Left renal pelvis (tissue), 4 donors: ENCODE data around the gene RHOJ. TPM values are rescaled to one million over a fixed set of nuclear protein-coding genes. Genes with fewer than 3 reads are reported as not detected.
A peak's percentile ranks its signal among the peaks of the same experiment; 100 is the strongest.
"Not testable (repeated sequence)": the region's sequence is repeated elsewhere in the genome, so short reads cannot be mapped to it uniquely, and the experiment has no call there.

Experiments used
- DNase-seq, 4 donors: peaks; one replicate each; pipeline ENCODE4 v3.0.0-alpha.2; 2013; ENCODE audit warnings: low read depth in 4 of 4, low spot score in 3 of 4
- polyA plus RNA-seq, 4 donors: library from polyadenylated mRNA; unstranded; fragments of 120-200 nt; gene quantifications; one replicate each; pipeline ENCODE4 v1.2.1, GENCODE V29; 2013; ENCODE audit not compliant: insufficient read length in 4 of 4

RHOJ gene
- polyA plus RNA-seq = 10 to 100 TPM; 19.5 to 25.0 (median 20.5) TPM

DNA sequence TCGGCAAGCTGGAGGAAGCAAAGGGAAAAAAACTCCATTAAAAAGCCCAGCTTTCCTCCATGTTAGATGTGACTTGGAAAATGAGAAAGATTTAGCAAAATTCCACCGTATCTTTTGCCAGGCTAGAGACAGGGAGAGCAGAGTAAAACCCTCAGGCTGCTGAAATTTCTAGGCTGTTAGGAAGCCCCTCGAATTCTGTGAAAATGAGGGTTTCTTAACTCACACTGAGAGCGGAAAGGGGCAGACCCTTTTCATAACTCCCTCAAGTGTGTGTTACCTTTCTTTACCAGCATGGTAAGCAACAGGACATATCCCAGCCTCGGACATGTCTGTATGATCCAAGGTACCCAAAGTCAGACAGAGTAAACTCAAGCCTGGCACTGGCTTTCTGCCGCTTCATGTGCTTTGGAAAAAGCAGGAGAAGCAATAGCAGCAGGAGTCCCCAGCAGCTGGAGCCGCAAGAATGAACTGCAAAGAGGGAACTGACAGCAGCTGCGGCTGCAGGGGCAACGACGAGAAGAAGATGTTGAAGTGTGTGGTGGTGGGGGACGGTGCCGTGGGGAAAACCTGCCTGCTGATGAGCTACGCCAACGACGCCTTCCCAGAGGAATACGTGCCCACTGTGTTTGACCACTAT is at the start of gene RHOJ:
Gene RHOJ, plus strand, starts transcription at position 37 of the 637 bp plus-strand sequence. Its CDS starts 427 bp downstream, at position 464.
- peak in 1 of 4 donors; percentile 26 for DNase-seq

GRCh38 chr14:63155511-63156185 is 48.6 kb upstream of the RHOJ start:
- DNase-seq = no peak

- no peak for DNase-seq
These were observed 47.0 kb upstream of the RHOJ start for GRCh38 chr14:63157195-63157594.

DNA sequence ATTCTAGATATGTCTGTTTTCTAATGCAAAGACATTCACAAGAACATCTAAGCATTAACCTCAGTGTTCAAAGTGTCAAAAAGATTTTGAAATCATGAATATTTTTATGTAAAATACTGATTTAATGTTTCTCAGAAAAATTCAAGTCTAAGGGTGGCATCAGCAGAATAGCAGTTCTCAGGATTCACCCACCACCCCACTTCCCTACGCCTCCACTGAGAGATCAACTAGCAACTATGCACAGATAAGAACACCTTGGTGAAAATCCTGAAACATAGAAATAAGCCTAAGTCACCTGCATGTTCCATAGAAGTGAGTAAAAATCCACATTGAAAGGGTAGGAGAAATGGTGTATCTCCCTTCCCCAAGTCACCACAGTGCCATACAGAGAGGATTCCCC is 40.9 kb upstream of the RHOJ start:
- no peak for DNase-seq

GRCh38 chr14:63164108-63164683 is 40.0 kb upstream of the RHOJ start:
- no peak for DNase-seq

DNA sequence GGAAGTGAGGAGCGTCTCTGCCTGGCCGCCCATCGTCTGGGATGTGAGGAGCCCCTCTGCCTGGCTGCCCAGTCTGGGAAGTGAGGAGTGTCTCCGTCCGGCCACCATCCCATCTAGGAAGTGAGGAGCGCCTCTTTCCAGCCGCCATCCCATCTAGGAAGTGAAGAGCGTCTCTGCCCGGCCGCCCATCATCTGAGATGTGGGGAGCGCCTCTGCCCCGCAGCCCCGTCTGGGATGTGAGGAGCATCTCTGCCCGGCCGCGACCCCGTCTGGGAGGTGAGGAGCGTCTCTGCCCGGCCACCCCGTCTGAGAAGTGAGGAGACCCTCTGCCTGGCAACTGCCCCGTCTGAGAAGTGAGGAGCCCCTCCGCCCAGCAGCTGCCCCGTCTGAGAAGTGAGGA is 39.0 kb upstream of the RHOJ start:
- DNase-seq = not testable (repeated sequence)

- DNase-seq = no peak
These were observed 37.2 kb upstream of the RHOJ start for GRCh38 chr14:63167044-63167443.

- DNase-seq = peak in 2 of 4 donors; percentile 12
These were observed 29.5 kb upstream of the RHOJ start for GRCh38 chr14:63174760-63175191.

- no peak for DNase-seq
These were observed 28.7 kb upstream of the RHOJ start for GRCh38 chr14:63175531-63175930.

GRCh38 chr14:63178912-63179311 is 25.3 kb upstream of the RHOJ start:
- DNase-seq = no peak

GRCh38 chr14:63179383-63179782 is 24.9 kb upstream of the RHOJ start:
- no peak for DNase-seq

- DNase-seq = no peak
These were observed 24.2 kb upstream of the RHOJ start for GRCh38 chr14:63180011-63180410.

- DNase-seq = no peak
These were observed 21.3 kb upstream of the RHOJ start for GRCh38 chr14:63182968-63183367.

DNA sequence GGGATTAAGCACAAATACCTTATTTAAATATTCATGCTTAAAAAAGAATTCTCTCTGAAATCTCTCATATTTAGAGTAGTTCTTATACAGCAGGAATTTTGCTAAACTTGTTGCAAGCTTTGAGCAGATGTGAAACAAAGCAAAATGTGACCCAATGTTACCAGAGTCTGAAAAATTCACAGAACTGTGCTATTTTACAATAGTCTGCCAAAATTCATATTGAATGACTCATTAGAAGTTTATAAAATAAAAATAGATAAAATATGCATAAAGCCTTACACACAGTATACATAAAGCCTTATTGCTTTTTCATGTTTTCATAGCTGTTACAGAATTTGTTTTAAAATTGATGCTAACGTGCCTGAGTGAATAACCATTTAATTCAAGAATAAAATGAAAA is 17.8 kb upstream of the RHOJ start:
- no peak for DNase-seq

- no peak for DNase-seq
These were observed 13.0 kb upstream of the RHOJ start for GRCh38 chr14:63191211-63191610.

DNA sequence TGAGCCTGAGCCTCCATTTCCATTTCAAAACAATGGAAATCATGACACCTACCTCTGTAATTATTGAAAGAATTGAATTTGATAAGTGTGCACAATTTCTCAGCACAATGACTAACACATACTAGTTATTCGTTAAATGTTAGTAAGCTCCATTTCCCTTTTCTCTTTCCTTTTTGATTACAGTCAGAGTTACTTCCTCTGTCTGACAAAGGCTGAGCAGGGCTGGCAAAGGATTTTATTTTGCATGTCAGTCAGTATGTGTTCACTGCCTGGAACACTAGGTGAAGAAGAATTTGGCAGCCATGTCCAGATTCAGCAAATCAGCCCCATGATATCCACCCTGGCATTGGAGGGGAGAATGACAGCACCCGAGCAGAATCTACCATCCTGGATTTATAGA is 12.2 kb upstream of the RHOJ start:
- DNase-seq = no peak

DNA sequence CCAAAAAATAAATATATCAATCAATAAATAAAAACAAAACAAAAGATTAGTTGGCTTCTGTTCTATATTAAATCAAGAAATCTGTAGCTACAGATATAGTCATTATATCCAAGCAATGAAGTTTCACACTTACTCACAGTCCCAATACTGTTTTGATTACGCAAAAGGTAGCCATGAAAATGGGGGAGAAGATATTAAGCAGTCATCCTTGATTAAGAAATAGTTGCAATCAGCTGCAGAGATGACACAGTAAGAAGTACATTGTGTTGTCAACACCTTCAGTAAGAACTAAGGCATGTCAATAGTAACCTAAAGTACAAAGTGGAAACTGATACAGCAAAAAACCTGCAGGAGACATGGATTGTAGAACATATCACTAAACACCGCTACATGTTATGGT is 11.0 kb upstream of the RHOJ start:
- DNase-seq = no peak

DNA sequence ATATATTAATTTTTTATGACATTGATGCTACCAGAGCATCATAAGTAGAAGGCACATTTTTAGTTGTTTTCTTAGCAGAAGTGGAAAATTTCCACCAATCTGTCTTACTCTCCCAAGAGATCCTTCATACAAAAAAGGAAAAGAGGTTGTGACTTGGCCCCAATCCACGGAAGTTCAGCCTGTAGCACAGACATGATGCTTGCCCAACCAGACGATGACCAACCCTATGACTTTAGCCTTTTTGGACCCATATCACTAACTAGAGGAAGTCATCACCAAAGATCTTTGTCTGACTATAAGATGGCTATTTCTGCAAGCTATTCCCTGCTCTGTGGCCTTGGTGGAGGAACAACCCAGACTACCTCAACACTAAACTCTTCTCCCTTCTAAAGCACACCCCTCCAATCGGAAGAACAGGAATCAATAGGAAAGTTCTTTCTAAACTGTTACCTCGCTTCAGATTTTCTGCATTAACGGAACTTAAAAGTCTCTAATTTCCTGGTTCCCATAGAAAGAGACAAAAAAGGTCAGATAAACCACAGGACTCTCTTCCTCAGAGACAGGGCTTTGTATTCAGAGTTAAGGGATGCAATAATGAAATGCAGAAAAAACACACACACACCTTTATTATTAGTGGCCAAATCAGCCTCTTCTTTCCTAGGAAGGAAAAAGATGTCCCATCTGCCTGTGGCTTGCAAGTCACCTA is 4.1 kb upstream of the RHOJ start:
- DNase-seq = no peak

- DNase-seq = no peak
These were observed 3.5 kb upstream of the RHOJ start for GRCh38 chr14:63200767-63201166.

DNA sequence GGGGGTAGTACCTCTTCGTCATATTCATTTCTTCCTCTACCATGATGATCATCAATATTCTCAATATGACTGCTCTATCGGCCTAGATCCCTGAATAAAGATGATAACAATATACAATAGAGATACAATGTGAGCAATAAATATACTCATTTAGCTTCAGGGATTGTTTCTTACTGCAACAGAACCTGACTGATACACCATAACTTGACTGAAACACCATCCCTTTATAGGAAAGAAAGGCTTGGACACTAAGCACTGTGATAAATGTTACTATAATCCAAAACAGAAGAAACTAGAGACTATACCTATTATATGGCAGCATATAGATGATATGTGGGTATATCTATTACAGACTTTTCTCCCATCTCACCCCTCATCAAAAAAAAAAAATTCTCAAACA is 1.2 kb upstream of the RHOJ start:
- DNase-seq = no peak

- DNase-seq = peak; percentile 71 to 77 (median 74)
These were observed 431 bp upstream of the RHOJ start for GRCh38 chr14:63203618-63204406.
